ENCODE results near the gene COX15. TPM values are rescaled to one million over a fixed set of nuclear protein-coding genes. Genes with fewer than 3 reads are reported as not detected.

Gene COX15
- total RNA-seq, 4 donors from 2014 or later: 11.5 to 45.6 (median 30.1) TPM

- peaks cover 0 to 6% of the 10 kb centered on the region in 2 donors for H3K4me1 ChIP-seq
- no peaks in the 10 kb centered on the region for H3K36me3 ChIP-seq
- H3K27ac ChIP-seq: peak overlapping the region; percentile 84 to 85
- no peaks in the 10 kb centered on the region for H3K27me3 ChIP-seq
- peak overlapping the region; percentile 90 to 92 for H3K4me3 ChIP-seq
- no peak for DNase-seq
- no peaks in the 10 kb centered on the region for H3K9me3 ChIP-seq
- no peak for TF ChIP-seq CTCF (IDR thresholded peaks at IDR 0.05)
- no peak for TF ChIP-seq POLR2A (IDR thresholded peaks at IDR 0.05)
- intact Hi-C loops (cut with DNase I; ENCODE audit: low total_unique reads): no loop called here
These were observed 458 bp downstream of the COX15 start for GRCh38 chr10:99731306-99732032.

DNA sequence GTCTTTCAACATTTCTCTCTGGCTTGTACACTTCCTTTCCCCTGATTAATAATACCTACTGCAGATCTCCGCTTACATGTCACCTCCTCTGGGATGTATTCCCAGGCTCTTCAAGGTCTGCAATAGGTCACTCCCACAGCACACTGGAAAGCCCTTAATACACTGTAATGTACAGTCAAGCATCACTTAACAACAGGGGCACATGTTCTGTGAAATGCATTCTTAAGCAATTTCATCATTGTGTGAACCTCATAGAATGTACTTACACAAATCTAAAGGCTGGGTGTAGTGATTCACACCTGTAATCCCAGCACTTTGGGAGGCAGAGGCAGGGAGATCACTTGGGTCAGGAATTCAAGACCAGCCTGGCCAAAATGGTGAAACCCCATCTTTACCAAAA lies 1.9 kb downstream of the COX15 start:
- Histone ChIP-seq H3K4me1 (peaks cover 0 to 6% of the 10 kb centered on the region in 2 donors), H3K36me3 (no peaks in the 10 kb centered on the region)
- intact Hi-C loops (cut with DNase I; ENCODE audit: low total_unique reads): no loop called here

DNA sequence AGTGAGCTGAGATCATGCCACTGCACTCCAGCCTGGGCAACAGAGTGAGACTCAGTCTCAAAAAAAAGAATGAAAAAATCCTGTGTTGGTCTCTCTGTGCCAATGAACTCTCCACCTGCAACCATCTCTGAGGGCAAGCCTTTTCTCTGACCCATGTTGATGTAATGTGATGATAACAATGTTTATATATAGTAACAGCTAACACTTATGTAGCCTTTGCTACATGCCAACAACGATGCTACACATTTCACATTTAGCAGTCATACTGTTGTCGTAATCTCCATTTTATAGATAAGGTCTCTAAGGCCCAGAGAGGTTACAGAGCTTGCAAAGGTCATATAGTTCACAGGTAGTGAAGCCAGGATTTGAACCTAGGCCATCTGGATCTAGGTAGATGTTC lies 11.5 kb downstream of the COX15 start:
- Histone ChIP-seq H3K27me3 (no peaks in the 10 kb centered on the region), H3K4me1 (no peaks in the 10 kb centered on the region), H3K36me3 (no peaks in the 10 kb centered on the region), H3K4me3 (no peak overlapping the region), H3K27ac (no peak overlapping the region), H3K9me3 (no peaks in the 10 kb centered on the region)
- no peak for DNase-seq
- intact Hi-C loops (cut with DNase I; ENCODE audit: low total_unique reads): no loop called here
- TF ChIP-seq POLR2A (IDR thresholded peaks at IDR 0.05): no peak
- no peak for TF ChIP-seq CTCF (IDR thresholded peaks at IDR 0.05)

More for the DNA sequence above, 1.9 kb downstream of the COX15 start:
- TF ChIP-seq CTCF (IDR thresholded peaks at IDR 0.05): no peak
- TF ChIP-seq POLR2A (IDR thresholded peaks at IDR 0.05): no peak
- no peak for DNase-seq
- H3K27me3 ChIP-seq: no peaks in the 10 kb centered on the region
- no peaks in the 10 kb centered on the region for H3K9me3 ChIP-seq
- no peak overlapping the region for H3K27ac ChIP-seq
- no peak overlapping the region for H3K4me3 ChIP-seq

- H3K4me1 ChIP-seq: no peaks in the 10 kb centered on the region
- H3K9me3 ChIP-seq: no peaks in the 10 kb centered on the region
- no peak overlapping the region for H3K27ac ChIP-seq
- no peaks in the 10 kb centered on the region for H3K36me3 ChIP-seq
- DNase-seq: no peak
- intact Hi-C loops (cut with DNase I; ENCODE audit: low total_unique reads): loop anchor here (10.0 kb wide), 1 partner anchor 280 kb away; the partner anchor contains the start of gene GOT1
- TF ChIP-seq CTCF (IDR thresholded peaks at IDR 0.05) (no peak), POLR2A (IDR thresholded peaks at IDR 0.05) (no peak)
- no peak overlapping the region for H3K4me3 ChIP-seq
- H3K27me3 ChIP-seq: no peaks in the 10 kb centered on the region
These were observed 17.5 kb downstream of the COX15 start for GRCh38 chr10:99714446-99714845.

DNA sequence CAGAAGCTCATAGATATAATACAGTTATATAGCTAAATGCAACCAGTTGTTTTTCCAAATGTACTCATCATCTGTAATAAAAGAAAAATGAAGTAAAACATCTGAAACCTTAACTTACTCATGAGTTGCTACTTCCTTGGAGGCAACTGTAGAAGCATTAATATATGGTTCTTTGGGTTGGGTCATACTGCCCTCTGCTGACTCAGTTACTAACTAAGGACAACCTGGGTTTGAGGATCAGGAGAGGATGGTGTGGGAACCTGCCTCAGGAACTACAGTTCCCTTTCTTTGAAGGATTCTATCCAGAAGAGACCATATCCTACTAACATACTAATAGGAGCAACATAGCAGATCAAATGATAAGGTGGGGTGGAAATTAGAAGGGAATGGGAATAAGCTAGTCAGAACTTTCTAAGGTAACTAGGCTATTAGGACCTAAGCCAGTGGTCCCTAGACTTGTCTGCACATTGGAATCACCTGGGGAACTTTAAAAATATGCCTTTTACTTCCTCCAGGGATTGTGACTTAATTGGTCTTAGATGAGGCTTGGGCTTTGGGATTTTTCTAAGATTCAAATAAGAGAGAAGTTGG lies 20.7 kb downstream of the COX15 start:
- H3K27me3 ChIP-seq: no peaks in the 10 kb centered on the region
- DNase-seq: peak in 1 of 2 donors; percentile 45
- no peaks in the 10 kb centered on the region for H3K9me3 ChIP-seq
- H3K4me1 ChIP-seq: peaks cover 0 to 10% of the 10 kb centered on the region in 2 donors
- intact Hi-C loops (cut with DNase I; ENCODE audit: low total_unique reads): loop anchor here (10.0 kb wide), 1 partner anchor 276 kb away; the partner anchor contains the start of gene GOT1
- TF ChIP-seq POLR2A (IDR thresholded peaks at IDR 0.05): no peak
- TF ChIP-seq CTCF (IDR thresholded peaks at IDR 0.05): peak; percentile 36 to 49 (median 48)
- H3K4me3 ChIP-seq: no peak overlapping the region
- H3K27ac ChIP-seq: no peak overlapping the region
- no peaks in the 10 kb centered on the region for H3K36me3 ChIP-seq

All from uterus (tissue), 4 donors.